Epithelial cell of alveolus of lung (primary cell): ENCODE measurements around the gene NUTM2G. TPM values are rescaled to one million over a fixed set of nuclear protein-coding genes. Genes with fewer than 3 reads are reported as not detected.

Source experiments
- total RNA-seq: library from RNA; depleted of rRNA; stranded (reverse); fragments of >200 nt; gene quantifications from 2 replicates; pipeline ENCODE4 v1.2.1, GENCODE V29; 2015

The NUTM2G gene
- not detected in 2 replicates for total RNA-seq

GRCh38 chr9:96928543-96928942, at the start of gene NUTM2G:
NUTM2G (plus strand) TSS chr9:96928843; CDS start chr9:96929025, 182 bp downstream.

Other genes starting within 250 kb of the NUTM2G start
- gene ZNF510, start 150.8 kb upstream of the NUTM2G start, total RNA-seq: 4.5 and 9.9 TPM in 2 replicates
- 3.5 and 4.5 TPM in 2 replicates for gene ZNF782, start 74.3 kb upstream of the NUTM2G start, total RNA-seq
- gene CTSV, start 110.3 kb downstream of the NUTM2G start, total RNA-seq: 0.24 and 2.1 TPM in 2 replicates